Spleen (tissue), 7 donors: ENCODE data around the gene PRPH.

Experiments used
- POLR2A ChIP-seq, 3 donors: fragments of 450-650 bp; IDR thresholded peaks; one replicate each; pipeline ENCODE4 v1.5.1; 2017; ENCODE audit warnings: antibody characterized with exemption in 3 of 3, mild to moderate bottlenecking in 1 of 3
- POLR2AphosphoS5 ChIP-seq, 3 donors: sonication (generic); formaldehyde crosslinking; IDR thresholded peaks; one replicate each; pipeline ENCODE4 v1.5.1; 2017; ENCODE audit warnings: antibody characterized with exemption in 3 of 3
- TF ChIP-seq, protein P1 (sequence below), 11 experiments: fragments of 200-600 bp in 7 of 11; fragments of 450-650 bp in 4 of 11; sonication (generic) in 4 of 11; IDR thresholded peaks in 8 of 11; conservative IDR thresholded peaks in 3 of 11; 1 replicate in 7 of 11; 2 replicates in 4 of 11; pipeline versions ENCODE4 v1.4.0 to v1.8.0; 2016 to 2021; ENCODE audit warnings: antibody characterized with exemption in 11 of 11, inconsistent platforms in 4 of 11, mild to moderate bottlenecking in 1 of 11
- donor health status: DM: no; HTN: no; CAD: no; lungs with moderate emphysema.
- donor health status: DM: no; HTN: no; CAD: no.
- donor health status: DM: no; HTN: no; CAD: no.

DNA sequence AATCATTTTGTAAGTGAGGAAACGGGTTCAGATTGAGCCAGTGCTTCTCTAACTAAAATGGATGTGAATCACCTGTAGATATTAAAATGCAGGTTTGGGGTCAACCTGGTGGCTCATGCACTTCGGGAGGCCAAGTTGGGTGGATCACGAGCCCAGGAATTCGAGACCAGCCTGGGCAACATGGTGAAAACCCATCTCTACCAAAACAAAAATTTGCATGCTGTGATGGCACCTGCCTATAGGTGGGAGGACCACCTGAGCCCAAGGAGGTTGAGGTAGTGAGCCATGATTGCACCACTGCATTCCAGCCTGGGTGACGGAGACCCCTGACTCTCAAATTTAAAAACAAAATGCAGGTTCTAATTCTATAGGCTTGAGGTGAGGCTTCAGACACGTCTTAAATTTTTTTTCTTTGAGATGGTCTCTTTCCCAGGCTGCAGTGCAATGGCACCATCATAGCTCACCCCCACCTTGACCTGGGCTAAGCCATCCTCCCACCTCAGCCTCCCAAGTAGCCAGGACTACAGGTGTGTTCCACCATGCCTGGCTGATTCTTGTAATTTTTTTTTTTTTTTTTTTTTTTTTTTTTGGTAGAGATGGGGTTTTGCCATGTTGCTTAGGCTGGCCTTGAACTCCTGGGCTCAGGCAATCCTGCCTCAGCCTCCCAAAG lies 21.1 kb upstream of the PRPH start:
- TF ChIP-seq, protein P1, sequence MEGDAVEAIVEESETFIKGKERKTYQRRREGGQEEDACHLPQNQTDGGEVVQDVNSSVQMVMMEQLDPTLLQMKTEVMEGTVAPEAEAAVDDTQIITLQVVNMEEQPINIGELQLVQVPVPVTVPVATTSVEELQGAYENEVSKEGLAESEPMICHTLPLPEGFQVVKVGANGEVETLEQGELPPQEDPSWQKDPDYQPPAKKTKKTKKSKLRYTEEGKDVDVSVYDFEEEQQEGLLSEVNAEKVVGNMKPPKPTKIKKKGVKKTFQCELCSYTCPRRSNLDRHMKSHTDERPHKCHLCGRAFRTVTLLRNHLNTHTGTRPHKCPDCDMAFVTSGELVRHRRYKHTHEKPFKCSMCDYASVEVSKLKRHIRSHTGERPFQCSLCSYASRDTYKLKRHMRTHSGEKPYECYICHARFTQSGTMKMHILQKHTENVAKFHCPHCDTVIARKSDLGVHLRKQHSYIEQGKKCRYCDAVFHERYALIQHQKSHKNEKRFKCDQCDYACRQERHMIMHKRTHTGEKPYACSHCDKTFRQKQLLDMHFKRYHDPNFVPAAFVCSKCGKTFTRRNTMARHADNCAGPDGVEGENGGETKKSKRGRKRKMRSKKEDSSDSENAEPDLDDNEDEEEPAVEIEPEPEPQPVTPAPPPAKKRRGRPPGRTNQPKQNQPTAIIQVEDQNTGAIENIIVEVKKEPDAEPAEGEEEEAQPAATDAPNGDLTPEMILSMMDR (IDR thresholded peaks at IDR 0.05 in 8 of 11, conservative IDR thresholded peaks at IDR 0.05 in 3 of 11): no peak
- TF ChIP-seq POLR2A (IDR thresholded peaks at IDR 0.05) (no peak), POLR2AphosphoS5 (IDR thresholded peaks at IDR 0.05) (no peak)
